ENCODE data around the gene ZFHX3.

Gene ZFHX3

DNA sequence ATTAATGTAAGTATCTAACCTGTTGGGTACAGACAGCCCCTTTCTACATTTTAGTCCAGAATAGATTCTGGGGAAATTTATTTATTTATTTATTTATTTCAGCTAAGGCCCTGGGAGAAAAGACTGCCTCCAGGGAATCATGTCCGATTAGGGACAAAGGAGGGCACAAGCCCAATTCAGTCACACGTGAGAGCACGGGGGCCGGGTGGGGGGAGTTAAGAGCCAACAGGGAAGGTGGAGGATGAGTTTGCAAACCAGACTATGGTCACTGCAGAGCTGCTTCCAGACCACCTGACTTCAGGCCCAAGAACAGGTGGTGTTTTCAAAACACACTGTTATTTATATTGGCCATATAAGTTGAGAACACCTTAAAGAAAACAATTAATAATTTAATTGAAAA lies 1.6 kb upstream of the ZFHX3 start:
- no peak overlapping the region for H3K4me3 ChIP-seq (ENCODE audit: low read length)
- no peak for DNase-seq (ENCODE audit: low read depth)
- TF ChIP-seq CTCF (conservative IDR thresholded peaks at IDR 0.05; ENCODE audit: low read depth, low read length), result no peak

DNA sequence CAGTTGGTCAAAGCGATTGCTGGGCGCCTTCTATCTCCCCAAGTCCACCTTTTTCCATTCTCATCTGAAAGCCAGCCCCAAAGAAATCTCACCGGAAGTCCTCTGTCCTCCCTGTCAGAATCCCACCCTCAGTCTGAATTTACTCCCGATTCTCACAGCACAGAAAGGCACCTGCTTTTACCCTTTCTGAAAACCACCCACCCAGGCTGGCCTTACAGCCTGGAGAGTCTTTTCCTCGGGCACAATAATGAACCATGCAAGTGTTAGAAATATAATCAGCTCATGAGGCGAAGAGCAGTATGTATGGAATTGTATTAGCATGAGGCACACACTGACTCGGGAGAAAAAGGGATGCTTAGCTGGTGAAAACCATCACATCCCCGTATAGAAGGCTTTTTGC lies 1.2 kb upstream of the ZFHX3 start:
- DNase-seq (ENCODE audit: low read depth), result no peak
- TF ChIP-seq CTCF (conservative IDR thresholded peaks at IDR 0.05; ENCODE audit: low read depth, low read length), result no peak
- H3K4me3 ChIP-seq (ENCODE audit: low read length), result no peak overlapping the region

- DNase-seq (ENCODE audit: low read depth), result no peak
- H3K4me3 ChIP-seq (ENCODE audit: low read length), result peak overlapping the region; percentile 65
- TF ChIP-seq CTCF (conservative IDR thresholded peaks at IDR 0.05; ENCODE audit: low read depth, low read length), result no peak
Observed at GRCh38 chr16:73048292-73049080, 558 bp upstream of the ZFHX3 start.

DNA sequence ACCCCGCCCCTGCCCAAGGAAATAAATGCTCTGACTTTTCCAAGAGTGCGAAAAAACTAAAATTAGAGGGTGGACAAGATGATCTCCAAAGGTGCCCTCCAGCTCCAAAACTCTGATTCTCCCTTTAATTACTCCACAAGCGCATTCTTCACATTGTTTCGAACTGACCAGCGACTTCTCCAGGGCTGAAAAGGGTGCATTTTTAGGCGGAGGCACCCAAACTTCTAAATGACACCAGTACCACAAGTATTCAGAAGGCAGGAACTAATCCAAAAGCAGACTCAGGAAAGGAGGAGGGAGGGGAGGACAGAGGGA lies 750 bp downstream of the ZFHX3 start:
- H3K4me3 ChIP-seq (ENCODE audit: low read length), result peak overlapping the region; percentile 65
- no peak for TF ChIP-seq CTCF (conservative IDR thresholded peaks at IDR 0.05; ENCODE audit: low read depth, low read length)
- no peak for DNase-seq (ENCODE audit: low read depth)

DNA sequence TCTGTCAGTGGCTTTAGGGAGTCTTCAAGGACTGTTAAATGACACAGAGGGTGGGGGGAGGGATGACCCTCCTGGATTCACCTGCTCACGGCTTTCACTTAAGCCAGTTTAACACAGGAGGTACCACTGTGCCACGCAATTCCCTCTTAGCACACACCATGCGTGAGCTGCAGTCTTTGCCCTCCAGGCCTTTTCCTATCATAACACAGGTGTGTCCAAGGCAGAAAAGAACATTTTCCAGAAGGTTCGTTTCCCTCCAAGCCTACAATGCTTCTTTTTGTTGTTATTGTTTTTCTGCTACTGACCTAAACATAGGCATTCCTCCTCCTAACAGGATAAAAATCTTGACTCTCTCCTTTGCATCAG lies 1.1 kb downstream of the ZFHX3 start:
- H3K4me3 ChIP-seq (ENCODE audit: low read length), result peak overlapping the region; percentile 65
- TF ChIP-seq CTCF (conservative IDR thresholded peaks at IDR 0.05; ENCODE audit: low read depth, low read length), result no peak
- DNase-seq (ENCODE audit: low read depth), result no peak

DNA sequence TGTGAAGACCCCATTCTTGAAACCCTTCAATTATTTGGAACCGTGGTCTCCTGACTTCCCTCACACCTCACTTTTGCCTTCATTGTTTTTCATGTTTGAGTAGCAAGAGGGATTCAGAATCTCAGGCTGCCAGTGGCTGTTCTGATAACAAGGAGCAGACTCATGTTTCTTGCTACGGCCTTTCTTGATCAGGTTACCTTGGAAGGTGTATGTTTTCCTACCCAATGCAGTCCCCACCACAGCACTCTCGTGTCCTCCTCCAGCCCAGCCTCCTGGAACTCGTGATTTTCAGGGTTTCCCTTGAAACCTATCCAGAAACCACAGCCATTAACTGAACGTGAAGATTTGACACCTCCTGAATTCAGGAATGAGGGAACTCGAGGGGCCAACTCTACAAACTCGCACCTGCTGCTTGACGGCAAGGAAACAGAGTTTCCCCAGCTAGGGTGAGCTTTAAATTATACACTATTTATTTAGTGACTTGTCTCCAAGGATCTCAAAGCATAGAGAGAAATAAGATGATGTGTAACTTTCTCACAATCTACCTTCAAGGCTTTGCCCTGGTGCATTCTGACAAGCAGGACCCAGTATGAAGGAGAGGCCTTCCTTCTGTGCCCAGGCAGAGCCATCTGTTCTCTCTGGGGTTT lies 1.6 kb downstream of the ZFHX3 start:
- no peak for DNase-seq (ENCODE audit: low read depth)
- no peak for TF ChIP-seq CTCF (conservative IDR thresholded peaks at IDR 0.05; ENCODE audit: low read depth, low read length)
- H3K4me3 ChIP-seq (ENCODE audit: low read length), result no peak overlapping the region

DNA sequence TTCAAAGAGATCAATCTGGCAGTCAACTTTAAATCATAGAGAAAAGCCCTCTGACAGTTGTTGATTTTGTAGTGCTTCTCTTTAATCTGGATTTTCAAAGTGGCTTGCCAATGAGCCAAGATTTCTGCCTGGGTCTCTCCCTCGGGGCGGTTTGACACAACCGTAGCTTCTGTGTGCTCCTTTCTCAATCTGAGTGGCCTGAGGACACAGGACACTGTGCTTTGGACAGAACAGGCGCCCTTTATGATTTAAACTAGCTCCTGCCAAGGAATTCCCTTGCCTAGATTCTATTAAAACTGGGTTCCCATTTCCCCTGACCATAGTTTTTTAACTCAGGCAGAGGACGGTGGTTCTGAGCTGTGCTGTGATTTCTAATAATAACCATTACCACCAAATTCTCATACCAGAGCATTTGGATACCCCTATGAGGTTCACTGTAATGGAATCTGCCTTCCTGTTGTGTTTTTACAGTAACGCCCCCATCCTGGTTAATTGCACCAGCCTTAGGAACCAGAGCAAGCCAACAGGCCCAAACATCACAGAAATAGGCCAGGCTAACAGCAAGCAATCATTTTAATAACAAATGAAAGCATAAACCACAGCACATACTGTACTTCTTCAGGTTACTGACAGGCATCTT lies 4.0 kb downstream of the ZFHX3 start:
- no peak overlapping the region for H3K4me3 ChIP-seq (ENCODE audit: low read length)
- no peak for DNase-seq (ENCODE audit: low read depth)
- no peak for TF ChIP-seq CTCF (conservative IDR thresholded peaks at IDR 0.05; ENCODE audit: low read depth, low read length)
